CD14-positive monocyte (primary cell): ENCODE results near the gene CHMP4A. TPM values are rescaled to one million over a fixed set of nuclear protein-coding genes. Genes with fewer than 3 reads are reported as not detected.

Experiments used
- DNase-seq, 3 donors: peaks; one replicate each; pipeline ENCODE4 v3.0.0-alpha.2; 2011 to 2022
- H2AFZ ChIP-seq: 2 replicates; pipeline ENCODE4 v1.6.0; 2012; ENCODE audit warnings: mild to moderate bottlenecking, low read depth, low read length, inconsistent platforms; ENCODE audit not compliant: insufficient read depth, poor library complexity, severe bottlenecking
- H3K27ac ChIP-seq, 2 donors: 1 replicate in 1 of 2; 2 replicates in 1 of 2; pipeline ENCODE4 v1.5.1; 2012 to 2013; ENCODE audit warnings: low read length in 2 of 2, control low read depth in 1 of 2, inconsistent platforms in 1 of 2, low read depth in 1 of 2, mild to moderate bottlenecking in 1 of 2
- H3K27me3 ChIP-seq, 2 donors: one replicate each; pipeline versions ENCODE4 v1.6.0 to v1.6.1; 2011 to 2013; ENCODE audit warnings: low read length in 2 of 2; ENCODE audit not compliant: control insufficient read depth in 2 of 2, insufficient read depth in 2 of 2
- H3K36me3 ChIP-seq, 2 donors: replicated peaks in 1 of 2; 1 replicate in 1 of 2; 2 replicates in 1 of 2; pipeline versions ENCODE4 v1.5.1 to v1.6.1; 2012 to 2013; ENCODE audit warnings: low read length in 2 of 2, control low read depth in 1 of 2, inconsistent platforms in 1 of 2, mild to moderate bottlenecking in 1 of 2; ENCODE audit not compliant: insufficient read depth in 2 of 2, control insufficient read depth in 1 of 2
- H3K4me1 ChIP-seq, 2 donors: 1 replicate in 1 of 2; 2 replicates in 1 of 2; pipeline versions ENCODE4 v1.5.1 to v1.6.1; 2012 to 2013; ENCODE audit warnings: low read length in 2 of 2, control low read depth in 1 of 2, inconsistent platforms in 1 of 2, mild to moderate bottlenecking in 1 of 2, moderate library complexity in 1 of 2; ENCODE audit not compliant: insufficient read depth in 2 of 2, control insufficient read depth in 1 of 2
- H3K4me2 ChIP-seq: replicated peaks from 2 replicates; pipeline ENCODE3; 2012; ENCODE audit warnings: low read length, moderate library complexity, mild to moderate bottlenecking; ENCODE audit not compliant: poor library complexity, severe bottlenecking; ENCODE audit errors: extremely low read depth
- H3K4me3 ChIP-seq, 3 experiments: fragments of 200-600 bp in 1 of 3; sonication (generic) in 1 of 3; replicated peaks in 1 of 3; 1 replicate in 2 of 3; 2 replicates in 1 of 3; pipeline ENCODE4 v1.5.1; 2011 to 2013; ENCODE audit warnings: low read length in 3 of 3, mild to moderate bottlenecking in 3 of 3, control low read depth in 2 of 3, low read depth in 2 of 3, inconsistent platforms in 1 of 3, moderate library complexity in 1 of 3
- H3K79me2 ChIP-seq: 2 replicates; pipeline ENCODE4 v1.6.0; 2012; ENCODE audit warnings: mild to moderate bottlenecking, control low read depth, inconsistent platforms, low read length, moderate library complexity; ENCODE audit not compliant: insufficient read depth
- H3K9ac ChIP-seq: 2 replicates; pipeline ENCODE4 v1.6.0; 2017; ENCODE audit warnings: low read length, mild to moderate bottlenecking; ENCODE audit not compliant: insufficient read depth, poor library complexity, severe bottlenecking
- H3K9me3 ChIP-seq, 2 donors: replicated peaks in 1 of 2; 1 replicate in 1 of 2; 2 replicates in 1 of 2; pipeline versions ENCODE4 v1.5.1 to v1.6.1; 2012 to 2013; ENCODE audit warnings: low read length in 2 of 2, control low read depth in 1 of 2; ENCODE audit not compliant: control insufficient read depth in 1 of 2, insufficient read depth in 1 of 2
- H4K20me1 ChIP-seq: 2 replicates; pipeline ENCODE4 v1.6.0; 2012; ENCODE audit warnings: mild to moderate bottlenecking, low read length, control low read depth, moderate library complexity; ENCODE audit not compliant: insufficient read depth
- H3K27ac Mint-ChIP-seq, 7 donors: one replicate each; pipeline ENCODE4 v1.8.0; 2020; ENCODE audit warnings: mild to moderate bottlenecking in 7 of 7, mixed read lengths in 7 of 7, moderate library complexity in 6 of 7, inconsistent platforms in 2 of 7
- H3K27me3 Mint-ChIP-seq, 3 donors: one replicate each; pipeline ENCODE4 v1.8.0; 2021 to 2022; ENCODE audit warnings: low read depth in 3 of 3, mild to moderate bottlenecking in 3 of 3, mixed read lengths in 3 of 3, moderate library complexity in 3 of 3, inconsistent platforms in 1 of 3
- H3K36me3 Mint-ChIP-seq, 2 donors: one replicate each; pipeline ENCODE4 v1.8.0; 2020; ENCODE audit warnings: mixed read lengths in 2 of 2, inconsistent platforms in 1 of 2, mild to moderate bottlenecking in 1 of 2
- H3K4me1 Mint-ChIP-seq: one replicate; pipeline ENCODE4 v1.8.0; 2020; ENCODE audit warnings: mild to moderate bottlenecking, mixed read lengths
- H3K4me3 Mint-ChIP-seq, 2 donors: one replicate each; pipeline ENCODE4 v1.8.0; 2020; ENCODE audit warnings: mild to moderate bottlenecking in 2 of 2, mixed read lengths in 2 of 2, moderate library complexity in 1 of 2
- H3K9me3 Mint-ChIP-seq, 7 donors: one replicate each; pipeline ENCODE4 v1.8.0; 2020 to 2022; ENCODE audit warnings: mixed read lengths in 7 of 7, mild to moderate bottlenecking in 6 of 7, moderate library complexity in 6 of 7, inconsistent platforms in 2 of 7
- WGBS: methylation state at CpG from one replicate; pipeline ENCODE4 v1.1.5; 2013; ENCODE audit warnings: missing lambda C conversion rate; ENCODE audit not compliant: insufficient coverage; 5-methylcytosine and 5-hydroxymethylcytosine counted together
- intact Hi-C, 2 donors: fragments of 100-400 bp; cut with micrococcal nuclease; formaldehyde crosslinking; loops; one replicate each; pipeline versions ENCODE4 v1.15.0 to v1.15.1; 2023
- polyA plus RNA-seq, 3 donors: library from polyadenylated mRNA; depleted of rRNA in 1 of 3; unstranded in 2 of 3; stranded (reverse) in 1 of 3; fragments of 300-500 nt in 2 of 3; fragments of >200 nt in 1 of 3; fragmentation: Illumina TruSeq in 2 of 3; gene quantifications; 1 replicate in 2 of 3; 2 replicates in 1 of 3; pipeline ENCODE4 v1.2.3, GENCODE V29; 2012 to 2021
- TF ChIP-seq, protein P1 (sequence below): fragments of 200-600 bp; IDR thresholded peaks from one replicate; pipeline ENCODE4 v1.8.0; 2022; ENCODE audit warnings: antibody characterized with exemption, mild to moderate bottlenecking

The CHMP4A gene
- polyA plus RNA-seq, 3 donors, result 99.0 to 128 (median 102) TPM

DNA sequence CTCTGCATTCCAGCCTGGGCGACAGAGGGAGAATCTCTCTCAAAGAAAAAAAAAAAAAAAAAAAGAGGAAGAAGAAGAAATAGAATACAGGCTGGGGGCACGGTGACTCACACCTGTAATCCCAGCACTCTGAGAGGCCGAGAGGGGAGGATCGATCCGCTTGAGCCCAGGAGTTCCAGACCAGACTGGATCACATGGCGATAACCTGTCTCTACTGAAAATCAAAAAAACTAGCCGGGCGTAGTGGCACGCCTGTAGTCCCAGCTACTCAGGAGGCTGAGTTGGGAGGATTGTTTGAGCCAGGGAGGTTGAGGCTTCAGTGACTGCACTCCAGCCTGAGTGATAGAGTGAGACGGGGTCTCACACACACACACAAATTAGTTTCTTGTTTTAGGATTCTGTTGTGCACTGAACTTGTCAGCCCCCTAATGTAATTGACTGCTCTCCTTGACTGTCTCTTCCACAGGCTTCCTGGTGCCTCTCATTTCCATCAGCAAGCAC lies 30.1 kb upstream of the CHMP4A start:
- Histone ChIP-seq H3K9me3 (no peaks in the 10 kb centered on the region), H3K36me3 (peaks cover 27 to 33% of the 10 kb centered on the region in 2 donors), H2AFZ (peak overlapping the region; percentile 54), H3K79me2 (peaks cover 38% of the 10 kb centered on the region), H3K4me1 (peaks cover 50 to 76% of the 10 kb centered on the region in 2 donors), H3K4me2 (peak overlapping the region; percentile 80), H3K9ac (peak overlapping the region; percentile 85), H3K27ac (peak overlapping the region; percentile 94 to 98), H4K20me1 (peaks cover 37% of the 10 kb centered on the region), H3K27me3 (no peaks in the 10 kb centered on the region), H3K4me3 (peak overlapping the region; percentile 48 to 82 (median 78))
- intact Hi-C loops, result loop anchor here (2.0 to 10.0 kb wide), 4 partner anchors 27 to 191 kb away; partner anchors contain the start of genes DHRS1 (in 1 of the 2), NOP9 (in 1 of the 2) and RABGGTA (in 1 of the 2)
- TF ChIP-seq, protein P1, sequence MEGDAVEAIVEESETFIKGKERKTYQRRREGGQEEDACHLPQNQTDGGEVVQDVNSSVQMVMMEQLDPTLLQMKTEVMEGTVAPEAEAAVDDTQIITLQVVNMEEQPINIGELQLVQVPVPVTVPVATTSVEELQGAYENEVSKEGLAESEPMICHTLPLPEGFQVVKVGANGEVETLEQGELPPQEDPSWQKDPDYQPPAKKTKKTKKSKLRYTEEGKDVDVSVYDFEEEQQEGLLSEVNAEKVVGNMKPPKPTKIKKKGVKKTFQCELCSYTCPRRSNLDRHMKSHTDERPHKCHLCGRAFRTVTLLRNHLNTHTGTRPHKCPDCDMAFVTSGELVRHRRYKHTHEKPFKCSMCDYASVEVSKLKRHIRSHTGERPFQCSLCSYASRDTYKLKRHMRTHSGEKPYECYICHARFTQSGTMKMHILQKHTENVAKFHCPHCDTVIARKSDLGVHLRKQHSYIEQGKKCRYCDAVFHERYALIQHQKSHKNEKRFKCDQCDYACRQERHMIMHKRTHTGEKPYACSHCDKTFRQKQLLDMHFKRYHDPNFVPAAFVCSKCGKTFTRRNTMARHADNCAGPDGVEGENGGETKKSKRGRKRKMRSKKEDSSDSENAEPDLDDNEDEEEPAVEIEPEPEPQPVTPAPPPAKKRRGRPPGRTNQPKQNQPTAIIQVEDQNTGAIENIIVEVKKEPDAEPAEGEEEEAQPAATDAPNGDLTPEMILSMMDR, result no peak
- Mint-ChIP-seq H3K36me3 (peaks cover 29 to 37% of the 10 kb centered on the region in 2 donors), H3K4me3 (peak overlapping the region; percentile 90 to 97), H3K4me1 (peaks cover 61% of the 10 kb centered on the region), H3K9me3 (peaks cover 0 to 2% (median 0%) of the 10 kb centered on the region in 7 donors), H3K27me3 (no peaks in the 10 kb centered on the region), H3K27ac (peak overlapping the region; percentile 99 to 100 (median 100))
- DNase-seq, result peak; percentile 51 to 84 (median 70)
- 4% methylated on average over 4 of the region's 10 CpGs for WGBS

DNA sequence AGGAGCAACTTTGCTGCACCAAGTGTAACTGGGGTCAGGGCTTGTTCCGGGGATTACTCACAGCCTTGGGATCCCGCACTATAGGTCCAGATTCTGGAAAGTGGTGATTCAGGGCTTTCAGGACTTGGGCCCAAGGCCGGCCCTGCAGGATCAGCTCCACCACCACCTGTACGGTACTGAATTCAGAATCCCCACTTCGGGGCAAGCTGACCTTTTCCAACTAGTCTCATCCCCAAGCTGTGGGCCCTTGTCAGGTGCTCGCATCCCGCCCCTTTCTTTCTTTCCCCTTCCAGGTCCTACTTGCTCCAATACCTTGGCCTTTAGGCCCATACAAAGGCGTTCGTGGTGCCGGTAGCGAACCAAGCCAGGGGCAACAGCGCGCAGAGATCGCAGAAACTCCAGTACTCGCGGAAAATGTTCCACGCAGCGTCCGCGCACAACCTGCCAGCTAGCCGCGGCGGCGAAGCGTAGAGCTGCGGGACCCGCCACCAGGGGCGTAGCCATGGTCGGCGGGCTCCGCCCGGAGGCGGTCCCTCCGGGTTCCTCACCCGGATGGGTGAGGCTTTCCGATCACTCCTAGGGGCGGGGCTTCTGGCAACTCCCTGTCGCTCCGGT lies 28.6 kb upstream of the CHMP4A start:
- Histone ChIP-seq H3K27me3 (no peaks in the 10 kb centered on the region), H3K36me3 (peaks cover 42 to 45% of the 10 kb centered on the region in 2 donors), H3K9me3 (no peaks in the 10 kb centered on the region), H3K9ac (peak overlapping the region; percentile 85), H3K4me2 (peak overlapping the region; percentile 80), H3K27ac (peak overlapping the region; percentile 94 to 98), H3K4me1 (peaks cover 50 to 72% of the 10 kb centered on the region in 2 donors), H3K4me3 (peak overlapping the region; percentile 48 to 82 (median 78)), H4K20me1 (peaks cover 52% of the 10 kb centered on the region), H3K79me2 (peaks cover 47% of the 10 kb centered on the region), H2AFZ (peak overlapping the region; percentile 54)
- H3K27ac Mint-ChIP-seq, result peak overlapping the region; percentile 99 to 100 (median 100)
- intact Hi-C loops, result loop anchor here (1.0 to 10.0 kb wide), 6 partner anchors 9 to 193 kb away; partner anchors contain the start of genes DHRS1 (in 1 of the 2), GMPR2 (in 1 of the 2), NEDD8 (in 1 of the 2) and NOP9 (in 1 of the 2)
- TF ChIP-seq, protein P1, result peak; percentile 33
- H3K4me3 Mint-ChIP-seq, result peak overlapping the region; percentile 90 to 97
- under 1% methylated on average over 37 of the region's 39 CpGs for WGBS
- H3K4me1 Mint-ChIP-seq, result peaks cover 66% of the 10 kb centered on the region
- H3K27me3 Mint-ChIP-seq, result no peaks in the 10 kb centered on the region
- H3K9me3 Mint-ChIP-seq, result peaks cover 0 to 2% (median 0%) of the 10 kb centered on the region in 7 donors
- H3K36me3 Mint-ChIP-seq, result peaks cover 42 to 43% of the 10 kb centered on the region in 2 donors
- peak; percentile 88 to 93 (median 92) for DNase-seq
